GDM1 (cell line): ENCODE data around the gene LUZP2.
"Not testable (repeated sequence)": the region's sequence is repeated elsewhere in the genome, so short reads cannot be mapped to it uniquely, and the experiment has no call there.

Source experiments
- DNase-seq: peaks from one replicate; lab custom pipeline; 2025; lab: John Stamatoyannopoulos, UW

LUZP2 gene

GRCh38 chr11:24900960-24901549 is 404.2 kb downstream of the LUZP2 start:
- no peak for DNase-seq

DNA sequence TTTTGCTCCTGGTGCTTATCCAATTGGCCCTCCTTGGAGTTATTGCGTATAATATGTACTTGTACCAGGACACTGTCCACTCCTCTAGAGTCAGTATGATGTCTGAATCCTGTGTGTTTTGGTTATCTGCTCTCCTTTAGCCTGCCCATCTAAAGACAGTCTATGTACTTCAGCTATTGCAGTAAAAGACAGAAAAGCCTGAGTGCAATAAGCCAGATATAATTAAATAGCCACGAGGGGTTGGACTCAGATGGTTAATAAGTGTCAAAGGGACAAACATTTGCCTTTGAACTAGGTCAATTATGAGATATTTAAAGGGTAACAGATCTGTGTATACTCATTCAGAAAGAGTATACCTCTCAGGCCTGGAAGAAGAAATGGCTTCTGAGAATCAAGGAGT is 406.7 kb downstream of the LUZP2 start:
- DNase-seq = no peak

GRCh38 chr11:24925091-24925490 is 428.2 kb downstream of the LUZP2 start:
- DNase-seq = no peak

DNA sequence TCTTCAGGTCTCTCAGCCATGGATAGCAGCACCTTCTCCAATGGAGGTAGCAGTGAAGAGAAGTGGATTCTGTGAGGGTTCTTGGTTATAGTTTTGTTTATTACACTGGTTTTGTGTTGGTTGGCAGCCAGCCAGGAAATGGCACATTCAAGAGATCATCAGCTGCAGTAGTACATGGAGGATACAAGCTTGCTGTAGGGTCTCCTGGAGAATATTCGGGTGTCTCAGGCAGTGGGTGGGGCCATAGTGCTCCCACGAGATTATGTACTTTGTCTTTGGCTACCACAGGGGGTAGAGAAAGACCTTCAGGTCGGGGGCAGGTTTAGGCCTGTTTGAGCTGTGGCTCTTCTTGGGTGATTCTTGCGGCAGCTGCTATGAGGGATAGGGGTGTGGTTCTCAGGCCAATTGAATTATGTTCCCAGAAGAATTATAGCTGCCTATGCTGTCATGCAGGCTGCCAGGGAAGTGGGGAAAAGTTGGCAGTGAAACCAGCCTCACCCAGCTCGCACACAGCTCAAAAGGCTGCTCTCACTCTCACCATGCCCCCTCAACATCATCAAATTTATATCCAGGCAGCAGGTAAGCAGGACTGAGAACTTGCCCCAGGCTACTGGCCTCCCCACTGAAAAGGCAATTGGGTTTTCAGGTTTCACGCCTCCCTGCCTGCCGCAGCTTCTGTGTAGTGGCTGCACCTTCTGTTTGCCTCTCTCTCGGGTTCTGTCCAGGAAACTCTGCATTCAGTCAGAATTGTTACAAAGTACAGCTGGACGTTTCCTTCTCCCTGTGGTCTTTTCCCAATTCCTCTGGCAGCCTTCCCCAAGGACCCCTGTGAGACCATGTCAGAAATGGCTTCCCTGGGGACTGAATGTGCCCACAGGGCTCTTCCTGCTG is 435.5 kb downstream of the LUZP2 start:
- no peak for DNase-seq

DNA sequence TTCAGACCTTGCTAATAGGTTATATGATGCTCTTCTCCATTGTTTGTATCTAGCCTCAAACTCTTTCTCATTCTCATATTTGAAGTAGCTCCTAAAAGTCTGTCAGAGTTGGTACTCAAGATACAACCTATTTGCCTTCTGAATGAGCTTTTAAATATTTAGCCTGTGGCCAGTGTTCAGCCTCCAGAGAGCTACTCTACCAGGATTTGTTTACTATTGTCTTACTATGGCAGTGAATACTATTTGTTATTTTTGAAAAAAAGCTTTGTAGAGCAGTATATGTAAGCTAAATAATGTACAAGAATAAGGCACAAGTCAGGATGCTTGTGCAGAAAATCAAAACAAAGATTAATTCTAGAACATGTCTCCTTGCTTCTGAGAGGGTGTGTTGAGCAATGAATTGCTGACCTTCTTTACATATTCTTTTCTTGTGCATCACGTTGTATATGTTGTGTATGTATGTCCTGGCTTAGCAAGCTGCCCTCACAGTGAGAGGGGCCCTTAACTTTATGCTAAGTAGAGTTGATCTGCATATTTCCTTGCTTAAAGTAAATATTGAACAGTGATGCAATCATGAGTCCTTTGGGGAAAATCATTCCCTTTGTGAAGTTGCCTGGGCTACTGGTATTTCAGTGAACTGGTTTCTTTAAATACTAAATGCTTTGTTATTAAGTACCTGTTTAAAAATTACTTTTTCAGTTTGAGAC is 438.0 kb downstream of the LUZP2 start:
- DNase-seq = no peak

DNA sequence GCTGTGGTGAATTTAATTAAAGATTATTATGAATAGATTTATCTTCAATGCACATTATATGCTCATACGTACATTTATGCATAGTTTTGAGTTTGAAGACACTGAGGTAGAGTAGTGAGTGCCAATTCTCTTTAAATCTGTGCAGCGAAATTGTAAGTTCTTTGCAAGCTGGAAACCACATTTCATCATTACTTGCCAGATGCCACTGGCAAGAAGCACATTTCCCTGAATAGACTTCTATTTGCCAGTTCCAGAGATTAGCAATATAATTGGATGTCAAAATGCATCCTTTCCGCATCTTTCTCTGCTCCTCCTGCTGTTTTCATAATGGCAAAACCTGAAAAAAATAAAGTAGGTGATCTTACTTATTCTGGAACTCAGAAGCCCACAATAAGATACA is 448.0 kb downstream of the LUZP2 start:
- no peak for DNase-seq

DNA sequence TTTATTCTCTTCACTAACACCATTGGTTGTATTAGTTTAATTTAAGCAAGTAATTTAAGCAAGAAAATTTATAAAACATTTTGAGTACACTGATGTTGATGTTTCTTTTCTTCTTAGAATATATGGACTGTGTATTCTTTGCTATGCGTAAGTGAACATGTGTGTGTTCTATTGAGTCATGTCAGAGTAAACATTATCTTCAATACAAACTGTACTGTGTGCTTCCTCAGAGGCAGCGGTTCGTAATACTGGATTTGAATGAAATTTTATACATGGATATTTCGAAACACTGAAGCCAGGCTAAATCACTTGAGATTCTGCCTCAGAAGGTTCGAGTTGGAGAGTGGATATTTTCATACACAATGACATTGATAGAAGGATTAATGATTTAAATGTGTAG is 452.6 kb downstream of the LUZP2 start:
- DNase-seq = no peak

DNA sequence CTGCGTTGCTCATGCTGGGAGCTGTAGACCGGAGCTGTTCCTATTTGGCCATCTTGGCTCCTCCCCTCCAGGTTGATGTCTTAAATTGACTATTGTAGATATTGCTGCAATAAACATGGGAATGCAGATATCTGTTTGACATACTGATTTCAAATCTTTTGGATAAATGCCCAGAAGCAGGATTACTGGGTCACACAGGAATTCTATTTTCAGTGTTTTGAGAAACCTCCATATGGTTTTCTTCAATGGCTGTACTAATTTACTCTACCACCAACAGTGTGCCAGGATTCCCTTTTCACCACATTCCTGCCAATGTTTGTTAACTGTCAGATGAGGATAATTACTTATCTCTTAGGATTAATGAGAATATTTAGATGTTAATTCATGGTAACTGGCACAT is 467.0 kb downstream of the LUZP2 start:
- DNase-seq = no peak

DNA sequence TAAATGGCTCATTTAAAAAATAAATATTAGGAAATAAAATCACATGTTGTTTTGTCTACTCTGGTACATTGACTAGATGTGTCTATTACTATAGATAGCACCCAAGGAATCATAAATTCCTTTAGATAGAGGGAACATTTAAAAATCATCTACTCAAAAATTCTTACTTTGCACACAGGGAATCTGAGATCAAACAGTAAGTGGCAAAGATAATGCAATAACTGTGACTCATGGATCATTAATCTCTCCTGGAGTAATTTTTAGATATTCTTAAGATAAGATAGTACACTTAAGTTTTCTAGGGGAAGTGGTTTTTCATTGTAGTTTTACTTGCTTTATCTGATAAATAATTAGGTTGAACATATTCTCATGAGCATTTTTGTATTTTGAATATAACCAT is 468.9 kb downstream of the LUZP2 start:
- DNase-seq = no peak

DNA sequence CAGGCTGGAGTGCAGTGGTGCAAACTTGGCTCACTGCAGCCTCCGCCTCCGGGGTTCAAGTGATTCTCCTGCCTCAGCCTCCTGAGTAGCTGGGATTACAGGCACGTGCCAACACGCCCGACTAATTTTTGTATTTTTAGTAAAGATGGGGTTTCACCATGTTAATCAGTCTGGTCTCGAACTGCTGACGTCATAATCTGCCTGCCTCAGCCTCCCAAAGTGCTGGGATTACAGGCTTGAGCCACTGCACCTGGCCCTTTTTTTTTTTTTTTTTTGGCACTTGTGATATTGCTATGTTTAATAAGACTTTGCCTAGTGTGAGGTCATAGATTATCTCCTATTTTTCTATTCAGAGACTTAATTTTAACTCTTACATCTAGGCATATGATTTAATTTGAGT is 497.1 kb downstream of the LUZP2 start:
- DNase-seq = not testable (repeated sequence)

DNA sequence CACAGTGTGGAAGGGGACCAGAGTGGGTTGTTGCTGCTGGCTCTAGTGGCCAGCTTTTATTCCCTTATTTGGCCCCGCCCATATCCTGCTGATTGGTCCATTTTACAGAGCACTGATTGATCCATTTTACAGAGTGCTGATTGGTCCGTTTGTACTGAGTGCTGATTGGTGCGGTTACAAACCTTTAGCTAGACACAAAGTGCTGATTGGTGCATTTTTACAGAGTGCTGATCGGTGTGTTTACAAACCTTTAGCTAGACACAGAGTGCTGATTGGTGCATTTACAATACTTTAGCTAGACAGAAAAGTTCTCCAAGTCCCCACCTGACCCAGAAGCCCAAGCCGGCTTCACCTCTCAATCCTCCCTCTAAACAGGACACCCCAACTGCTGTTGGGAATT is 503.1 kb downstream of the LUZP2 start:
- not testable (repeated sequence) for DNase-seq

- no peak for DNase-seq
These were observed 540.6 kb downstream of the LUZP2 start for GRCh38 chr11:25037431-25037830.

DNA sequence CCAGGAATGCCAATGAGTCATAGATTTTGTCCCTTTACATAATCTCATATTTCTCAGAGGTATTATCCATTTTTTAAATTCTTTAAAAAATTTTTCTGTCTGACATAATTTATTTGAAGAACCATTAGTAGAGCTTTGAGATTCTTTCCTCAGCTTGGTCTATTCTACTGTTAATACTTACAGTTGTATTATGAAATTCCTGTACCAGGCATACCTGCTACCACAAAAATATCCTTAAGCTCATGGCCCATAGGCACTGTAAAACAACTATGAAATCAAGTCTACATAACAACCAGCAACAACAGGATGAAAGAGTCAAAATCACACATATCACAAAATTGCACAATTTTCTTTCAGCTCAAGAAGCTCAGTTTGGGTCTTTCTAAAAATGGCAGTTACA is 541.3 kb downstream of the LUZP2 start:
- no peak for DNase-seq

DNA sequence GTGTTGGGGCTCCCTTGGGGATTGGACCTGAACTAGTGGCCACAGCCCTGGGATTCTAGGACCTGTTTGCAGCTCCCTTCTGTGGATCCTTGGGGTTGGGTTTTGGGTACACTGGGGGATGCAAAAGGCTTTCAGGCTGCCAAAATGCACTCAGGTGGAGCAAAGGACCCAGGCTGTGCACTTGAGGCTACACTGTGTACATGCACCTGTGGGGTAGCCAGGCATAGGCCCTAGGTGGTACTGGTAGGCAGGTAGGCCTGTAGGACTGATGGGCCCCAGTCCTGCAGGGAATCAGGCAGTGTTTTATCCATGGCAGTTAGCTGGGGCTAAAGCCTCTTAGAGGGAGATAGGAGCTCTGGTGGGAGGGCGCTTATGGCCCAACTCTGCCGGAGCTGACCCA is 542.3 kb downstream of the LUZP2 start:
- no peak for DNase-seq

- DNase-seq = no peak
These were observed 551.8 kb downstream of the LUZP2 start for GRCh38 chr11:25048632-25049031.

- no peak for DNase-seq
These were observed 556.0 kb downstream of the LUZP2 start for GRCh38 chr11:25052844-25053243.

DNA sequence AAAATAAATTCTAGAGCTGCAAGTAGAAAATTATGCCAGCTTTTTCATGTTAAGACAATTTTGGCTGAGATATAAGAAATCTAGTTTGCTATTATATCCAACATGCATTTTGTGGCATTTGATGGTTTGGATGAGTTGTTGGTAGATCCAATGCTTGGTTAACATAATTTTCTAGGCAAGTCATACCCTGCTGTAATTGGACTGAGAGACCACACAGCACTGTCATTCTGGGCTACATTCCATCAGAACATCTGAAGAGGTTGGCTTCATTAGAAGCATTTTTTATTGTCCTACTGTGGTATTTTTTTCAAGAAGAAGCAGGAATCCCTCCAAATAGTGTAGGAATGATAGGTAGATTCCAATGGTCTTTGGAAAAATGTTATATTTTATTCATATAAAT is 561.0 kb downstream of the LUZP2 start:
- DNase-seq = no peak

DNA sequence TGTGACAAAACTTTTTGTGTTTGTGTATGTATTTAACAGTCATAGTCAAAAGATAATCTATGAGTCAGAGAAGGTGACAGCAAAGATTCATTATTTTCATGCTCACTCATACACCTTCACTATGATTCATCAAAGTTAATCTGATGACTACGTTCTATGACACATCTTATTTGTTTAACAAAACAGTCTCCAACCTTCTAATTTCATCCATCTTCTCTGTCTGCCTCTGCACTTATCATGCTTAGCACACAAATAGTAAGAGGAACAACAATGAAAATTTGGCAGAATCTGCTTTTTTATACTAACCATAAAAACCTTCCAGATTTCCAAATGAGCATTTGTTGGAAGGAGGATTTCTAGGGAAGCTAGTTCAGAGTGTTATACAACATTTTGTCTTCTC is 568.9 kb downstream of the LUZP2 start:
- no peak for DNase-seq

GRCh38 chr11:25066706-25067105 is 569.9 kb downstream of the LUZP2 start:
- DNase-seq = no peak

DNA sequence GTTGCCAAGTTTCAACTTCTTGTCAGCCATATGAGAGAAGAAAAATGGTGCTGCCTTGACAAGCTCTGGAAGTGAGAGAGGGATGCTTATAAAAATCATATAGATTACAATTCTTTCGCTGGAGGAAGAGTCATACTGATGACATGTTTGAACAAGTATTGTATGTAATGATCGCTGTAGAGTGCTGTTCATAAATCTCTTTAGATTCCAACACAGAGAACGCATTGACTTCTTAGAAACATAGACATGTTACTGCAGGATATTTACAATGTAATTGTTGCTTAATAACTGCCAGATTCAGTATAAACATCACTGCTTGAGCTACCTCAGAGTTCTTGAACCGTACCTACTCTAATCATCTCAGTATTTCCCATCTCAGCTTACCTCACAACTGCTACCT is 571.6 kb downstream of the LUZP2 start:
- DNase-seq = no peak

GRCh38 chr11:25094085-25094802 is 597.4 kb downstream of the LUZP2 start:
- DNase-seq = no peak

- no peak for DNase-seq
These were observed 622.6 kb downstream of the LUZP2 start for GRCh38 chr11:25119416-25119815.
